Fibroblast of lung (primary cell): Measurements from ENCODE around the gene PRDM11. TPM values are rescaled to one million over a fixed set of nuclear protein-coding genes. Genes with fewer than 3 reads are reported as not detected.

Experiments used
- DNase-seq, 2 donors: peaks; one replicate each; pipeline versions ENCODE4 v3.0.0 to v3.0.0-alpha.2; 2010; ENCODE audit warnings: low read depth in 2 of 2
- H2AFZ ChIP-seq: 2 replicates; pipeline ENCODE4 v1.5.1; 2012; ENCODE audit warnings: low read length, control low read depth, inconsistent platforms
- H3K27ac ChIP-seq: 2 replicates; pipeline ENCODE4 v1.5.1; 2011; ENCODE audit warnings: low read length, control low read depth; ENCODE audit not compliant: insufficient read depth
- H3K27me3 ChIP-seq: 2 replicates; pipeline ENCODE4 v1.5.1; 2011; ENCODE audit warnings: mild to moderate bottlenecking, low read length; ENCODE audit not compliant: control insufficient read depth, insufficient read depth
- H3K36me3 ChIP-seq: 2 replicates; pipeline ENCODE4 v1.5.1; 2011; ENCODE audit warnings: low read length; ENCODE audit not compliant: control insufficient read depth, insufficient read depth
- H3K4me1 ChIP-seq: 2 replicates; pipeline ENCODE4 v1.5.1; 2011; ENCODE audit warnings: low read length; ENCODE audit not compliant: control insufficient read depth, insufficient read depth; ENCODE audit errors: extremely low read depth
- H3K4me2 ChIP-seq: 2 replicates; pipeline ENCODE4 v1.5.1; 2011; ENCODE audit warnings: low read length, control low read depth; ENCODE audit not compliant: insufficient read depth; ENCODE audit errors: extremely low read depth
- H3K4me3 ChIP-seq, 4 experiments: fragments of 200-600 bp in 1 of 4; sonication (generic) in 1 of 4; replicated peaks in 1 of 4; 2 replicates each; pipeline ENCODE4 v1.5.1; 2011 to 2016; ENCODE audit warnings: low read length in 4 of 4, low read depth in 3 of 4, mild to moderate bottlenecking in 3 of 4, control low read depth in 2 of 4, inconsistent platforms in 1 of 4, mixed read lengths in 1 of 4; ENCODE audit not compliant: insufficient read depth in 1 of 4; ENCODE audit errors: control extremely low read depth in 1 of 4
- H3K79me2 ChIP-seq: 2 replicates; pipeline ENCODE4 v1.5.1; 2012; ENCODE audit warnings: mild to moderate bottlenecking, low read length, inconsistent platforms; ENCODE audit not compliant: control insufficient read depth, insufficient read depth
- H3K9ac ChIP-seq: 2 replicates; pipeline ENCODE4 v1.5.1; 2011; ENCODE audit warnings: mild to moderate bottlenecking, low read length, control low read depth; ENCODE audit not compliant: insufficient read depth
- H3K9me3 ChIP-seq: 2 replicates; pipeline ENCODE4 v1.5.1; 2012; ENCODE audit warnings: low read depth, low read length; ENCODE audit not compliant: control insufficient read depth, insufficient read depth
- H4K20me1 ChIP-seq: 2 replicates; pipeline ENCODE4 v1.5.1; 2011; ENCODE audit warnings: low read length; ENCODE audit not compliant: control insufficient read depth, insufficient read depth; ENCODE audit errors: extremely low read depth
- EZH2 ChIP-seq: IDR thresholded peaks from 2 replicates; pipeline ENCODE4 v1.5.1; 2012; ENCODE audit warnings: low read length, control low read depth, mild to moderate bottlenecking; ENCODE audit errors: missing control alignments
- polyA plus RNA-seq, 2 donors: library from polyadenylated mRNA; depleted of rRNA in 1 of 2; stranded (reverse) in 1 of 2; unstranded in 1 of 2; fragments of >200 nt; gene quantifications; 2 replicates each; pipeline ENCODE4 v1.2.1, GENCODE V29; 2011 to 2012; ENCODE audit warnings: missing spikeins in 1 of 2
- total RNA-seq: library from RNA; depleted of rRNA; stranded (reverse); fragments of >200 nt; gene quantifications from 2 replicates; pipeline ENCODE4 v1.2.1, GENCODE V29; 2014
- TF ChIP-seq, protein P1 (sequence below), 2 donors: IDR thresholded peaks in 1 of 2; conservative IDR thresholded peaks in 1 of 2; 1 replicate in 1 of 2; 2 replicates in 1 of 2; pipeline ENCODE4 v1.5.1; 2011 to 2012; ENCODE audit warnings: low read length in 2 of 2, control low read depth in 1 of 2, inconsistent platforms in 1 of 2, low read depth in 1 of 2, mild to moderate bottlenecking in 1 of 2

Gene PRDM11
- total and polyA plus RNA-seq, 2 donors (not counting 1 experiment from before 2014, with no cell fraction given), result 3.1 to 4.0 TPM

DNA sequence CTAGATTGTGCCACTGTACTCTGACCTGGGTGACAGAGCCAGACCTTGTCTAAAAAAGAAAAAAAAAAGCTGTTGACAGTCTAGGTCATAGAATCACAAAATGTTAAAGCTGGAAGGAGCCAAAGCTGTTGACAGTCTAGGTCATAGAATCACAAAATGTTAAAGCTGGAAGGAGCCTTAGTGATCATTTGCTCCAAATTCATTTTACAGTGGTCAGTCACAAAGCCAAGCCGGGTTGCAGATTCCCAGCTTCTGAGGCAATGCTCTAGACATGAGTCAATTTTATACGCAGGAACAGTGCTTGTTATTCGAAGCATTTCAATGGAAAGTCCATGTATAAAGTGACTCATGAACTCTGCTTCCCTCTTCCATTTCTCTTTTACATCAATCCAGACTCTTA lies 92.3 kb downstream of the PRDM11 start:
- no peak overlapping the region for H3K4me2 ChIP-seq
- H3K27ac ChIP-seq, result no peak overlapping the region
- no peak overlapping the region for H3K9ac ChIP-seq

DNA sequence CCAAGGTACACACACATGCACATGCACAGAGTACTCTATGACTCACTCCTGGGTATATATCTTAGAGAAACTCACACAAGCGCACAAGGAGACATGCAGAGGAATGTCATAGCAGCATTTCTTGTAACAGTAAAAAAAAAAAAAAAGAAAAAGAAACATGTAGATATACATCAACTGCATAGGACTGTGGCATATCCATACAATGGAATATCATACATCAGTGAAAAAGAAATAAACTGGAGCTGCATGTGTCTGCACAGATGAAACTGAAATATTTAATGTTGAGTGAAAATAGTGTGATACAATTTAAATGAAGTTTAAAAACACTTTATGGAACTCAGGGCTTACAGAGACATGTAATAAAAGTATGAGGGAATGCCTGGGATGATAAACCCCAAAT lies 93.3 kb downstream of the PRDM11 start:
- H3K4me3 ChIP-seq, result no peak overlapping the region
- peaks cover 13% of the 10 kb centered on the region for H3K27me3 ChIP-seq
- H3K9me3 ChIP-seq, result no peaks in the 10 kb centered on the region
- no peaks in the 10 kb centered on the region for H4K20me1 ChIP-seq
- no peaks in the 10 kb centered on the region for H3K36me3 ChIP-seq
- DNase-seq, result no peak
- H3K79me2 ChIP-seq, result no peaks in the 10 kb centered on the region
- no peak overlapping the region for H3K4me2 ChIP-seq
- H3K27ac ChIP-seq, result no peak overlapping the region
- H3K4me1 ChIP-seq, result no peaks in the 10 kb centered on the region
- TF ChIP-seq, protein P1, sequence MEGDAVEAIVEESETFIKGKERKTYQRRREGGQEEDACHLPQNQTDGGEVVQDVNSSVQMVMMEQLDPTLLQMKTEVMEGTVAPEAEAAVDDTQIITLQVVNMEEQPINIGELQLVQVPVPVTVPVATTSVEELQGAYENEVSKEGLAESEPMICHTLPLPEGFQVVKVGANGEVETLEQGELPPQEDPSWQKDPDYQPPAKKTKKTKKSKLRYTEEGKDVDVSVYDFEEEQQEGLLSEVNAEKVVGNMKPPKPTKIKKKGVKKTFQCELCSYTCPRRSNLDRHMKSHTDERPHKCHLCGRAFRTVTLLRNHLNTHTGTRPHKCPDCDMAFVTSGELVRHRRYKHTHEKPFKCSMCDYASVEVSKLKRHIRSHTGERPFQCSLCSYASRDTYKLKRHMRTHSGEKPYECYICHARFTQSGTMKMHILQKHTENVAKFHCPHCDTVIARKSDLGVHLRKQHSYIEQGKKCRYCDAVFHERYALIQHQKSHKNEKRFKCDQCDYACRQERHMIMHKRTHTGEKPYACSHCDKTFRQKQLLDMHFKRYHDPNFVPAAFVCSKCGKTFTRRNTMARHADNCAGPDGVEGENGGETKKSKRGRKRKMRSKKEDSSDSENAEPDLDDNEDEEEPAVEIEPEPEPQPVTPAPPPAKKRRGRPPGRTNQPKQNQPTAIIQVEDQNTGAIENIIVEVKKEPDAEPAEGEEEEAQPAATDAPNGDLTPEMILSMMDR (conservative IDR thresholded peaks at IDR 0.05 in 1 of 2, IDR thresholded peaks at IDR 0.05 in 1 of 2; ENCODE audit: low read depth in 1 of 2, low read length in 2 of 2), result no peak
- TF ChIP-seq EZH2, result no peak
- no peak overlapping the region for H2AFZ ChIP-seq
- no peak overlapping the region for H3K9ac ChIP-seq

More for the DNA sequence above, 92.3 kb downstream of the PRDM11 start:
- Histone ChIP-seq H3K4me1 (no peaks in the 10 kb centered on the region), H3K4me3 (no peak overlapping the region), H3K36me3 (no peaks in the 10 kb centered on the region), H3K9me3 (no peaks in the 10 kb centered on the region), H4K20me1 (no peaks in the 10 kb centered on the region), H2AFZ (no peak overlapping the region), H3K27me3 (peaks cover 9% of the 10 kb centered on the region), H3K79me2 (no peaks in the 10 kb centered on the region)
- TF ChIP-seq, protein P1 (conservative IDR thresholded peaks at IDR 0.05 in 1 of 2, IDR thresholded peaks at IDR 0.05 in 1 of 2; ENCODE audit: low read depth in 1 of 2, low read length in 2 of 2), result no peak
- TF ChIP-seq EZH2, result no peak
- peak; percentile 21 to 93 for DNase-seq

- DNase-seq, result no peak
- Histone ChIP-seq H3K79me2 (no peaks in the 10 kb centered on the region), H2AFZ (no peak overlapping the region), H3K9ac (no peak overlapping the region), H3K27me3 (peaks cover 4% of the 10 kb centered on the region), H3K36me3 (no peaks in the 10 kb centered on the region), H4K20me1 (no peaks in the 10 kb centered on the region), H3K9me3 (no peaks in the 10 kb centered on the region), H3K4me2 (no peak overlapping the region), H3K4me3 (no peak overlapping the region), H3K27ac (no peak overlapping the region), H3K4me1 (no peaks in the 10 kb centered on the region)
- TF ChIP-seq EZH2, result no peak
- TF ChIP-seq, protein P1 (conservative IDR thresholded peaks at IDR 0.05 in 1 of 2, IDR thresholded peaks at IDR 0.05 in 1 of 2; ENCODE audit: low read depth in 1 of 2, low read length in 2 of 2), result no peak
Measured at GRCh38 chr11:45243967-45244366, 97.5 kb downstream of the PRDM11 start.
